Stimulated activated CD8-positive, alpha-beta memory T cell treated with anti-CD3 and anti-CD28 coated beads, Interleukin-2, amount 100 ng/mL, for 48 hours (primary cell): ENCODE data around the gene PCDHGC3.

Experiments used
- DNase-seq, 2 donors: peaks; one replicate each; pipeline ENCODE4 v3.0.0-alpha.2; 2020; ENCODE audit warnings: low read depth in 2 of 2

Gene PCDHGC3

GRCh38 chr5:141485321-141486055, 9.7 kb downstream of the PCDHGC3 start:
- DNase-seq = no peak

GRCh38 chr5:141486091-141486490, 10.3 kb downstream of the PCDHGC3 start:
- no peak for DNase-seq

- DNase-seq = no peak
Observed at GRCh38 chr5:141487131-141487530, 11.4 kb downstream of the PCDHGC3 start.

GRCh38 chr5:141488591-141489561, 13.1 kb downstream of the PCDHGC3 start, which contains the start of gene PCDHGC5:
Gene PCDHGC5, plus strand, starts transcription at chr5:141489081. Its CDS starts 160 bp downstream, at chr5:141489241.
- DNase-seq = no peak

- no peak for DNase-seq
Observed at GRCh38 chr5:141489841-141490240, 14.1 kb downstream of the PCDHGC3 start.

GRCh38 chr5:141490271-141490670, 14.5 kb downstream of the PCDHGC3 start:
- DNase-seq = no peak

- no peak for DNase-seq
Observed at GRCh38 chr5:141490771-141491170, 15.0 kb downstream of the PCDHGC3 start.

GRCh38 chr5:141491323-141492167, 15.8 kb downstream of the PCDHGC3 start:
- DNase-seq = no peak

GRCh38 chr5:141492168-141492885, 16.6 kb downstream of the PCDHGC3 start:
- DNase-seq = no peak

GRCh38 chr5:141493500-141494422, 18.0 kb downstream of the PCDHGC3 start:
- DNase-seq = no peak

GRCh38 chr5:141494761-141495452, 19.1 kb downstream of the PCDHGC3 start:
- no peak for DNase-seq

- DNase-seq = no peak
Observed at GRCh38 chr5:141495453-141495811, 19.7 kb downstream of the PCDHGC3 start.

GRCh38 chr5:141496038-141496437, 20.3 kb downstream of the PCDHGC3 start:
- DNase-seq = no peak

- no peak for DNase-seq
Observed at GRCh38 chr5:141501761-141502160, 26.0 kb downstream of the PCDHGC3 start.

GRCh38 chr5:141503681-141504080, 27.9 kb downstream of the PCDHGC3 start:
- no peak for DNase-seq

- no peak for DNase-seq
Observed at GRCh38 chr5:141504216-141504615, 28.4 kb downstream of the PCDHGC3 start.

- DNase-seq = no peak
Observed at GRCh38 chr5:141506381-141507155, 30.8 kb downstream of the PCDHGC3 start.

- DNase-seq = no peak
Observed at GRCh38 chr5:141507387-141508091, 31.8 kb downstream of the PCDHGC3 start.
